Activated CD8-positive, alpha-beta memory T cell treated with anti-CD3 and anti-CD28 coated beads for 1 hour (primary cell): Measurements from ENCODE around the gene USP43.

Experiments used
- DNase-seq, 2 donors: peaks; one replicate each; pipeline ENCODE4 v3.0.0-alpha.2; 2020; ENCODE audit warnings: low read depth in 1 of 2; ENCODE audit errors: extremely low read depth in 1 of 2

Gene USP43

DNA sequence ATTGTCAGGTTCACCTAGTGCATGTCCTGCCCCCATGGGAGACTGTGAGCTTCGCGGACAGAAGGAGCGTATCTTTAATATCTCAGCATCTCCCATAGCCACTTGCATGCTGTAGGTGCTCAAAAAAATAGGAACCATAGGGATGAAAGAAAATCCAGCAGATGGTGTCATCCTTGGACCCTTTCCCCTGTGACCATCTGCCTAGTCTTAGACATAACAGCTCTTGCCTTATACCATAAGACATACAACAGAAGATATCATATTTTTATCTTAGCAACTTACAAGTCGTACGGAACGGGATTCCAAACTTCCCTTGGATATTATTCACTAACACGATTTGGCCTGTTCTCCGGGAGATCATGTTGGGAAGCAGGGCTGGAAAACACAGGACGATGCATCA, 131.6 kb downstream of the USP43 start:
- DNase-seq: no peak
